NCI-H510A treated with DMSO at 0.1 percent for 48 hours (cell line): ENCODE data around the gene LRMDA.
A peak's percentile ranks its signal among the peaks of the same experiment; 100 is the strongest.

ENCODE experiments used
- DNase-seq: peaks from one replicate; lab custom pipeline; 2025; lab: John Stamatoyannopoulos, UW

LRMDA gene

DNA sequence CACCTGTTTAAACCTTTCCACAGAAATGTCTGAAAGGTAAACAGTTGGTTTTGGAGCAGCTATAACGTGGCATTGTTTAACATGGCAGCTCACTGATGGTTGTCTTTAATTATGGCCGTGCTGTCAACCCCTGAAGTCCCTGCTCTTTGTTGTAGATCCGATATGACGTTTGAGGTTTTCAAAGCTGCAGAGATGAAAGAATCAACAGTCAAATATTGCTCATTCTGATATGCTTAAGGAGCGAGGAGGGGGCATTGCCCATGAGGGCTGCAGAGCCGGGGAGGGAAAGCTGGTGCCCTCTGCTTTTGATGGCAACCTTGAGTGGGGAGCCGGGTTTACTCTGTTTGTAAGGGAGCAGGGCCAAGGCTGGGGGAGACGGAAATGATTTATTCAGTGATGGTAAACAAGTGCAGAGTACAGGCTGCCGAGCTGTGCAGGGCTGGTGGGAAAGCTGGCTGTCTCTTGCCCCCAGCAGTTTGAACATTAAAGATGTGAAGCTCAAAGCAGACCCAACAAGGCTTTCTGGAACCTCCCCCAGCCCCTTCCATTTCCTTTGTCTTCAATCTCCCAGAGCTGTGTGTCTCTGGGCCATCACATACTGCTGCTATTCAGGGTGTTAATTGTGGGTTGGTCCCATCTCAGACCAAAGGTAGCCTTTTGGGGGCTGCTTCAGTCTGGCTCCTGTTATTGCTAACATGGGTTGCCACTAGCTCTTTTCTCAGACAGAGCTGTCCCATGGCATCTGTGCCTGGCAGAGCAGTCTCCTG, 345.5 kb downstream of the LRMDA start:
- peak; percentile 53 for DNase-seq

DNA sequence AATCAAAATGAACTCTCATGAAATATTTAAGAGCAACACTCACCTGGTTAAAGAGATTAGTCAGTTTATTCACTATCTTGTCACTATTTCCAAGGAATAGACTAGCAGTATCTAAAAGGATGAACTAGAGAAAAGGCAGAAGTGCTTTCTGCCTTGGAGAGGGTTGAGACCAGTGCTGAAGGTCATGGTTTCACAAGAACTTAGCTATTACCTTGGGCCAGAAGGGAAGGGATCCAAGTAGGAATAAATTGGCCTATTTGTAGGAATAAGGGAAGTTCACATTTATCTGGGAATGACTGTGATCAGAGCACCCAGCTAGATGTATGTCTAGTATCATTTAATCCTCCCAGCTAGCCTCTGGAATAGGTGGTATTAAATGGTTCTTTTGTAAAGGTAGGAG, 347.2 kb downstream of the LRMDA start:
- DNase-seq: no peak

DNA sequence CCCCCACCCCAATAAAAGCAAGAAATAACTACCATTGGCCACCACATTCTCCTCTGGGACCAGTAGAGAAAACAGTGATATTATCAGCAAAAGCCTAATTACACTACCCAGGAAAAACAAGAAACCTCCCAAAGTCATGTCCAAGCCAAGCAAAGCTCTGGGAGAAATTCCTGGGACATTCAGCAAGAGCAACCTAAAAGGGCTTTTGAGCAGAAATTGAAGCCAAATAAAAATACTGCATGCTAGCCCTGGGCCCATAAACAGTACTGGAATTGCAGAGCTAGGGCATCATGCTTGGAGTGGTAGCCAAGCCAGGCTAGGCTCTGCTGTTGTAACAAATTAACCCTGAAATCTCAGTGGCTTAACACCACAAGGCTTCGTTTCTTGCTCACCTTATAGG, 347.9 kb downstream of the LRMDA start:
- DNase-seq: no peak

DNA sequence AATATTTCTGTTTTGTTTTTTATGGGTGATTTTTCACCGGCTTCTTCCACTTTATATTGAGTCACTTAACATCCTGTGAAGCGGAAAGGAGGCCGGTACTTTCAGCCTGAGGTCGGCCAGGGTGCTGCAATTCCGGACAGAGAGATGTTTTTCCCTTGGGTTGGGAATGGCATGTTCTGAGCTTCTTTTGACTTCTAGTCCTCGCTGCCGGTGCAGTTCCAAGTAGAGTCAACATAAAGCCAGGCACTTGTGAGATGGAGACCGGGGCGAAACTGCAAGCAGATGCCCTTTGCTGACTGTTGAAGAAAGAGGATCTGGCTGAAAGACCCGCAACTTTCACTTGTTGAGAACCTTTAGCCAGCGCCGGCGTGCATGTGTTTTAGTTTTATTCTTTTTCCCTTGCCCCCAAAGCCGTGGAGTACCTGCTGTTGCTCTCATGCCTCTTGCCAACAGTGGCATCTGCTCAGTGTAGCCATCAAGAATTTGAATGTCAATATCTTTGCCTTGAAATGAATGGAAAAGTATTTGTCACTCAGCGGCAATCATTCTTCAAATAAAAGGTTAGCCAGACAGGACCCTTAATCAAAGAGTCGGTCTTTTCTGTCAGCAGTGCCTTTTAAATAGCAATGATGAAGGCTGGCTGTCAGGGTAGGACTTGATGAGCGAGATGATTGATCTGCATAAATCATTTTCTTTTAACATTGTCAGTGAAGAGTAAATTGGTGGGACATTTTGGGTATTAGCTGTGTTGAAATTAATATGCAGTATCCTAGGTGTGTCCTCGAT, 351.2 kb downstream of the LRMDA start:
- peak; percentile 24 for DNase-seq

DNA sequence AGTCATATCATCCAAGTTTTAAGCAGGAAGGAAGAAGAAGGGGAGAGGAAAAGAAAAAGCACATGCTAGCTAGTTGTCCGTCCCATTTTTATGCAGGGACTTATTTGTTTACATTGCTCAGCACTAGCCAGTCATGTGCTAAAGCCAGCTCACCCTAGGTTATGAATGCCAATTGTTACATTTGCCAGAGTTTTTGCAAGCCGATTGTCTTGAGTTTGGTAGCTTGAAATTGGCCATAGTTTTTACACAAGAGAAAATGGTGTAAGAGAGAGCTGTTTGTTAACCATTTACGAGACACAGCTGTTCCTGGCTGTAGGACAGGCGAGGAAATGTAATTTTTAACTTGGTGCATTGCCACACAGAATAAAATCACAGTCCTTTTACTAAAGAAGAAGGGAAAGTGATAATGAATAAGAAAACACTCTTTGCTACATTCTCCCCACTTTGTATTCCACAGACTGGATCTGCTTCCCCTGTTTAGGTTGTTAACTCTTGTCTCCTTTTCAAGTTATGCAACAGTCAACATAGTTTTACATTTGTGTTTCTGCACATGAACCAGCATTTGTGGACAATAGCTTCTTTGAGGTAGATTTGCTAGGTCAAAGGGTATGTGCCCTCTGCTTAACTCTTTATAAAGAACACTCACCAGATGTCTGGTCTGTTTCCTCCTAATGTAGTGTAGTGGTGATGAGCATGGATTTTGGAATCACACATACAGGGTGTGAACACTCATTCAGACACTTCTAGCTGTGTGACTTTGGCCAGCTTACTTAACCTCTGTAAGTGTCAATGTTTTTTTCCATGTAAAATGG, 357.2 kb downstream of the LRMDA start:
- DNase-seq: no peak

DNA sequence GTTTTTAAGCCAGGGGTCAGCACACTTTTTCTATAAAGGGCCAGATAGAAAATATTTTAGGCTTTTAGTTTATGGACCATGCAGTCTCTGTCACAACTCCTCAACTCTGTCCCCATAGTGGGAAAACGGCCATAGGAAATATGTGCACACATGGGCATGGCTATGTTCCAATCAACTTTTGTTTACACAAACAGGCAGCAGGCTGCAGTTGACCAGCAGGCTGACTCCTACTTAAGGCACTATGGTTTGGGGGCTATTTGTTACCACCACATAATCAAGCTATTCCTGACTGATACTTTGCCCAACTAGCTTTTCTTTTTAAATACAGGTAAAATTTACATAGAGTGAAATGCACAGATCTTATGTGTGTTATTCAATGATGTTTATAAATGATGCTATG, 362.4 kb downstream of the LRMDA start:
- DNase-seq: no peak

DNA sequence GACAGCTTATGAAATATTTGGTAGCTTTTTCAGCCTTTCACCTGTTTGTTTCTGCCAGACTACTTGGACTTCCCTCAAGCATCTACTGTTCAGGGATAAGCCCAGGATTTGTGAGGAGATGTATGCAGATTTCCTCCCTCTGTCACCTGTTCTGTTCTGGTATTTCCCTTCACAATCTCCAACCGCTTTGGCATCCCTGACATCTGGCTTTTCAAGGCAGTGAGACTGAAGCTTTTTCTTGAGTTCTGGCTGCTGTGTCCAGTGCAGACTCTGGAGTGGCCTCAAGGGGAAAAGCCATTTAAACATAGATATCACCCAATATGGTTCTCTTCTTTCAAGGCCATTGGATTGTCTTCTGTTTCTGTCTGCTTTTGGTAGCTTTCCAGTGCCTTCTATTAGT, 369.7 kb downstream of the LRMDA start:
- DNase-seq: no peak

DNA sequence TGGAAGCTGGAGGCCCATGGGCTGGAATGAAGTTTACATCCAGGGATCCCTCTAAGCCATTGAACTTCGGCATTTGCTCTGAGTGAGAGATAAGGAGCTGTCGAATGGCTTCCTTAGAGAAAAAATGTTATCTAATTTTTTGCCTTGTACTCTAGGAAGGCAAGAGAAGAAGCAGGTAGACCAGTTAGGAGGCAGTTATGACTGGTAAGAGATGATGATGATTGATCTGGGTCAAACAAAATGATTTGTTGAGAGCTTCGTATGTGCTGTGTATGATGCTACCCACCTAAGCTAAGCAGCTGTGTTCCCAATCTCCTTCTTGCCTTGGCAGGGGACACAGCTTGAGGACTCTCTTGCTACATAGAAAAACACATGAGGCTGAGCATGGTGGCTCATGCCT, 370.2 kb downstream of the LRMDA start:
- DNase-seq: no peak

DNA sequence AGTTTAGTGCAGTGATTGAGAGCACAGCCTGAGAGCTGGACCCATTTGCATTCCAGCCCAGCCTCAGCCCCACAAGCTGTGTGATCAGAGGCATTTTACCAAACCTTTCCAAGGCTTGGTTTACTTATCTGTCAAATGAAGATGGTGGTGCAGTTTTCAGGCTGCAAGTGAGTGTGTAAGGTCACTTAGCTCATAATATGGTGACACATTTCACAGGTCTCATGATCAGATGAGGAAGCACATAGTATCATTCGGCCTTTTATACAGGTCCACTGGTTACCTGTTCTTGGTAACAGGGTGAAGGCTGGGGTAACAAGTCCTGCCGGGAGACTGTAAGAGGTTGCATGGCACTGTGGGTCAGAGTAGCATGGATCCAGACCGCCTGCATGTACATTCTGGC, 371.7 kb downstream of the LRMDA start:
- DNase-seq: no peak

DNA sequence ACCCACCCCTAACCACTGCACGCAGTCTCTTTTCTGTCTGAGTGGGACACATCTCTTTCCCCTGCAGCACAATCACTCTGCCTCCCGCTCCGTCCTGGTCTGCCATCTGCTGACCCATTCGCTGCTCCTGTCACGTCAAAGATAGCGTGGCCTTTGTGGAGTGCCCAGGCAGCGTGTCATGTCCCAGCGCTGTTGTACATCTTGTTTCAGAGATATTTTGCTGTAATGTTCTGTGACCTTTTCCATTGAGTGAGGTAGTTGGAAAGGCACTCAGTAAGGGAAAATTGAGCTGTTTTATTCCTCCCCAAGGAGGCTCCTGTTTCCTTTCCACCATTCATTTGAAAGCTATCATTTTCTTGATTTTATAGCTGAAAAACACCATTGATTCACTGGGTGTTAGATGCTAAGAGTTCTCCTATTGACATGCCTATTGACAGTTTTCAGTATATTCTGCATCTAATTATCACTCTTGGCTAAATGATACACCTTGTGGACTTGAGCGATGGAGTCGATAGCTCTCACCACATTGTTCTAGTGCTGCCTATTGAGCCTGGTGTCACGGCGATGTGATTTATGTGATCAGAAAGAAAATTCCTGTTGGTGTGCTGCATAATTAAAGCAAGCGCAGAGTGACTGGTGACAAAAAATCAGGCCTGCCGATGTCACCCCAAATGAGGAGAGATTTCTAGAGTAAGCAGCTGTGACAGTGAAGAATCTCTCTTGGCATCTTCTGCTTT, 372.6 kb downstream of the LRMDA start:
- no peak for DNase-seq

DNA sequence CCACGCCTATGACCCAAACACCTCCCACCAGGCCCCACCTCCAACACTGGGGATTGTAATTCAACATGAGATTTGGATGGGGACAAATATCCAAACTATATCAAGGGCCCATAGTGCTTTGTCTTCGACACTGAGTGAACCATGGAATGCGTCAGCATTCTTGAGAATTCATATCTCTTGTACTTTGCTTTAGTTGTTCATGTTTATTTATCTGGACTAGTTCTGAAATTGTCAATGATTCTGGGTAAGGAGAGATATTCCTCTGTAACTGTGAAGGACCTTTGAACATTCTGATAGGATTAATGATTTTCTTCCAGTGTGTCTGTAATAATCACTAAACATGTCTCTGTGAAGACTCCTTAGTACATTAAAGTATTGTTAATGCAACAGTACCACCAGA, 374.8 kb downstream of the LRMDA start:
- DNase-seq: no peak

DNA sequence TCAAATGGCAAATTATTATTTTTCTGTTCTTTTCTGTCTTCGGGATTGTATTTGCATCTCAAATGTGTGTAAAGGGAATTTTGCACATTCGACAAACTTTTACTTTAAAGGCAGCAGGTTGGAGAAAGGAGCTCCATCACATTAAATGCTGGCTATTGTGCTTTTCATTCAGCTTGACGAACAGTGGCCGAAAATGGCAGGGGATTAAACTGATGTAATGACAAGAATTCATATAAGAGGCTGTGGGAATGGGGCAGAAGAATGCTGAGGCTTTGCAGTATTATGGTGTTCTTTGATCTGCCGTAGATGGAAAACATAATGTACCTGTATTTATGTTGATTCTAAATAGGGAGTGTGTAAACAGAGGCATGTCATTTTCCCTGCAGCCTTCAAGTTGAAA, 376.0 kb downstream of the LRMDA start:
- no peak for DNase-seq

DNA sequence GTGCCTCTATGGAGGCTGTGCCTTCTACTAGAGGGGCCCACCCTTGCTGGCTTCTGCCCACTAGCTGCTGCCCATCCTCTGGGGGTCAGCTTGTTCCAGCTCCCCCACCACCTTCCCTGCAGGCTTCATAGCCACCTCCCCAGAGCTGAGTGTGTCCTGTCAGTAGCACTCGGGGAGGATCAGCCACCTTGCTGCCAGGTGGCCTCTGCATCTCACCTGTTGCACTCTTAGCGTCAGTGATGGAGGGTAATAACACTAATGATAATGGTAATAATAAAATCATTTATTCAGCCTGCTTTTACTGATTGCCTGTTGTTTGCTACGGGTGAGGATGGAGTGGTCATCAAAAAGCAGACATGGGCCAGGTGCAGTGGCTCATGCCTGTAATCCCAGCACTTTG, 377.6 kb downstream of the LRMDA start:
- DNase-seq: no peak

DNA sequence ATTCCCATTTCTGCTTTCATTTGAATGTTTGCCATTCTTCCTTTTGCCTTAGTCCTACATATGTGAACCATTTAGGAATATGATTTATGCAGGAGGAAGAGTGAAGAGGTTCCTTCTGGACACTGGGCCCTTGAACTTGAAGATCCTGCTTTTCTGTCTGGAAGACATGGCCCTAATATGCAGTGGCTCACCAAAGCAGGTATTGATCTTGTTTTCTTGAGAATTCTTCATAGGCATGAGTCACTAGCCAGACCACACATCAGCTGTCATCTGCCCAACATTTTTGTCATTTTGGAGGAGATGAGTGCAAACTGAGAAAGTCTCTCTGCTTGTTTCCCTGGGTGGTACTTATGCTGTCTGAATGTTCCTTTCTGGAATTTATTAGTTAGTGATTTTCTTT, 382.6 kb downstream of the LRMDA start:
- DNase-seq: no peak

DNA sequence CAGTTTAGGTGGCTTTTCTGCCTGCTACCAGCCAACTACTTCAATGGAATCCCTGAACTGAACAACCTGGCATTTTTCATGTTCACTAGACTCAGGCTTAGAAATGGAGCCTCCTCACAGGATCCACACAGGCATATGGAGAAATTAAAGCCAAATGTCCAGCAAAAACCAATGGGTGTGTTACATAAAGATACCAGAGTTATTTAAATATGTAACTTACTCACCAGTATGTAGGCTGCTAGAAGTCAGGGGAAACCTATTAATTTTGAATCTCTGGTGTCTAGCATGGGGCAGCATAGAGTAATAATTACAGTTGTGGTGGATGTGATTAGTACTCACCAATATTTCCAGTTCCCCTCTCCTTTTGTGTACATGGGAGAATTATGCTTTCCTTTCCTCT, 383.6 kb downstream of the LRMDA start:
- DNase-seq: no peak

DNA sequence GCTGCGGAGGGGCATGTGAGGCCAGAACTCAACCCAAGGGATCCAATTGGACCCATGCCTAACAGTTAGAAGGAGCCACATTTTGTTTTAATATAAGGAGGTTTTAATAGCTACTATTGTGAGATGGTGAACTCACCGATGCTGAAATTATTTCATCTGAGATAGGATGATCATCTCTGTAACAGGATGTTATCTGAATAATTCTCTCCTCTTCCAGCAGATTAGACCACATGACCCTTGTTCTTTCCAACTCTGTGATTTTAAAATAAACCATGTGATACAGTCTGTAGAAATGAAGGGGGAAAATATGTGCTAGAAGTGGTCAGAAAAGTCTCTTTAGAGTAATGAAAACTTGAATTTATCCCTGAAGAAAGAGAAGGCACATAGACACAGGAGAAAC, 385.8 kb downstream of the LRMDA start:
- no peak for DNase-seq

DNA sequence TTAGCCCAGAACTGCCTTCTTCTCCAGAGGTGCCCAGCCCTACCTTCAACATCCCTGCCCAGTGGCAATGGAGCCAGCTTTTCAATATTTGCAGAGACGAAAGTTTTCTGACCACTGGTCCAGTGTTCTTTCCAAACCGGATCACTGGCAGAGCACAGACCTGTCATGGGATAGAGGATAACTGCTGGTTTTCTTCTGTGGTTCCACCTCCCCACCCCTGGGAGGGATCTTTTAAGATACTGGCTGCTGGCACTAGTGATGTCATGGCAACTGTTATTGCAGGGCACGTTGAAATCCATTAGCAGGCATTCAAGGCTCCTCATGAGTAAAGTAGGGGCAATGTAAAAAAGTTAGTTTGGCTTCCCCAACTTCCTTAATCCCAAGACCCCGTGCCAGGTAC, 387.1 kb downstream of the LRMDA start:
- no peak for DNase-seq

DNA sequence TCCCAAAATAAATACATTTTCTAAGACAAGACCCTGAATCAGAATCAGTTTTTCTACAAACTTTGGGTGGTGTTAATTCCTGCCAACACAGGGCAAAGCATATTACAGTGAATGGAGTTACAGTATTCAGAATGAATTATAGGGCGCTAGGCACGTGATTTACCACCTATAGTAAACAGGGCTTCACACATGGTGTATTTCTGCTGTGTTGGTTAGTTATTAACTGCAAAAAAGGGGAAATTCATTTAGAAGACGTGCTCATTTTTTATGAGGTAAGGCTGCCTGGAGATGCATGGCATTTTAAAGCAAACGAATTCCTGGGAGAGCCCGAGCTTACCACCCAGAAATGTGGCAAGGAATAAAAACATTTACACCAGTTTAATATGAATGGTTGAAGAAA, 393.8 kb downstream of the LRMDA start:
- no peak for DNase-seq

DNA sequence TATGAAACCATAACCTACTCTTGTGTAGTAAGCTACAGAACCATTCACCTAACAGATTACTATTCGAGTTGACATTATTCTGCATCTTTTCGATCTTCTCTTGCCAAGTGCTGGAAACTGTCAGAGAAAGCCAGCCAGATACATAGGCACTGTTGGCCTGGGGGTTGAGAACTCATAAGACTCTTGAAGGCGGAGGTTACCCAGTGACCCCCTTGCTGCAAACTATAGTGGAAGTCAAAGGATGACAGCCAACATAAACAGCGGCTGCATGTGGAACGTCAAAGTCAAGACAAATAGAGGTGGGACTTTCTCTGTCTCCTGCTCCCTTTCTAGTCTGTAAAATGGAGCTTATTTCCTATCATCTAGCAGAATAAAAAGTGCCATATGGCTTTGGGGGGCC, 394.2 kb downstream of the LRMDA start:
- DNase-seq: no peak

DNA sequence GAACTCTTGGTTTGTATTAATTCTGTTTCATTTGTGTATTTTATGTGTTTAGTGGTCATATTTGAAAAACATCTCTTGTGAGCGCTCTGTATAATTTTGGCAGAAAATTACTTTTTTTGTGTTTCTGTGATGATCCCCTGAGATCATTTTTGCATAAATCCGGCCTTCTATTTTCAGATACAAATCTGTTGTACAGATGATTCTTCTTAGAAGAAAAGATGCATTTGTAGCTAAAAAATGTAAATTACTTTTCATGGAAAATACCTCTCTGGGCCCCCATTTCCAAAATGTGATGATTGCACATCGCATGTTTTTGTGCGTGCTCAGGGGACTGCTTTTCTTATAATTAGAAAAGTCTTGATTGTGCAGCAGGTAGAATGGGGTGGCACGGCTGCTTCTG, 395.4 kb downstream of the LRMDA start:
- no peak for DNase-seq

DNA sequence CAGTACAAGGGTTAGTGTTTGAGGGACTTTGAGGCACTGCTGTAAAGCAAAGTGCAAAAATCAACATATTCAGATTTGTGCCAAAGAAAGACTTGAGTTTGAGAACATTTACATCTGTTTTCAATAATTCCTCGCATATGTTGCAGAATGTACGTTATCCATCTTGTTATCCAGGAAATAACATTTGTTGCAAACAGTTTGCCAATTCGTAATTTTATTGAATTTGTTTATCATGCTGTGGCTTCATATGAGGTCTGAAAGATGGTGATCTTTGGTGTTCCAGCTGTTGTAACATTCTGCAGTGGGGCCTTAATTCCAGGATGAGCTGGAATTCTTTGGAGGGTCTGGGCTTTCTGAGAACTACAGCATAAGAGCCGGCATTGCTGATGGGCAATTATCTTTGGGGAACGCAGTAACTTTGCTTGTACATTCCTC, 396.2 kb downstream of the LRMDA start:
- DNase-seq: no peak

DNA sequence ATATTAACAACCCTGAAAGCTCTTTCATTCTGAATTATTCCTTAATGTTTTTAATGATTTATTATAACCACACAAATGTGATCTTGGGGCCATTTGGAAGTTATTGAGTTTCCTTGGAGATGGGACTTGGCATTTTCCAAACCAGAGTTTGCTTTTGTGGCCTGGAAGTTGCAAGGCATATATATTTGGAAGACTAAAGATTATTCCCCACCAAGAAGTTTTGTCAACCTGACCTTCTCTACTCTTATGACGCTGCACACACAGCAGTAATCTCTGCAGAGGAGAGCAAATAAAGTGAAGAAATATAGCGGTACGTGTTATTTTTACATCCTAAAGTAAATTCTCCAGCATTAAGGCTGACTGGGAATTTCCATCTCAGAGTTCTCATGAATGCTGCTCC, 397.0 kb downstream of the LRMDA start:
- DNase-seq: no peak
